ENCODE data around the gene SPRN. TPM values are rescaled to one million over a fixed set of nuclear protein-coding genes. Genes with fewer than 3 reads are reported as not detected.
"Not testable (repeated sequence)": the region's sequence is repeated elsewhere in the genome, so short reads cannot be mapped to it uniquely, and the experiment has no call there.

Gene SPRN
- polyA plus RNA-seq, 1 experiment: 1.1 TPM

DNA sequence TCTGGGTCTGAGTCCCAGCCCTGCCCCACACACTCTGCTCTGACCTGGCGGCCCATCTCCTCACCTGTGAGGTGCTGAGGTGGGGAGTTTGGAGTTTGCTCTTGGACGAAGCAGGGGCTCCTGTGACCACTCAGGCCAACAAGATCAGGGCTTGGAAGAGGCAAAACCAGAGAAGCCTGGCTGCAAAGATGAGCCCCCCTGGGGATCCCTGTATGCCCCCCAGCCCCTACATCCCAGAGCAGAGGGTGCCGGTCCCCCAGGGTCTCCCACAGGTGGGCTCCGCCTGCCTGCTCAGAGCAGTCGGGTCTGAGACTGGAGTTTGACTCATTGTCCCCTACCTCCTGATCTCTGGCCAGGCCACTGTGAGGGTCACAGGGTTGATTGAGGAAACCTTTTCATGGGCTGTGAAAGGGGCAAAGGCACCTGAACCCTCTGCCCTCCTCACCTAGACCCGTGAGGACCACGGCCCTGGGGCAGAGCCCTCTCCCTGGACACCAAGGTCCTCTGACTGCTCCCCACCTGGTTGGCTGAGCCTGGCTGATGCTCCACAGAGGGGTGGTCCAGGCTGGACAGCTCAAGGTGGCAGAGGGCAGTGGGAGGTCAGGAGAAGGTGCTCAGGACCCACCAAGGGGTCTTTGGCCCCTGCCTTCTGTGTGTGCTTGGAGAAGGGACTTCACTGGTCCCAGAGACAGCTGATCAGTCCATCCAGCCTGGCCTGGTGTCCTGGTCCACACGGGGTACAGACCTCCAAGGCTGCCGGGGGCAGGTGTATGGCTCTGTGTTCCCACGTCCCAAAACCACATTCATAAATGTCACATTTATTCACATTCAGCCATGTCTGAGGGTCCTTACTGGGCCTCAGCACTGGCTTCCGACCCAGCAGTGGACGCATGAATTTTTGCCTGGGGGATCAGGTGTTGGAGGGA, 20.2 kb upstream of the SPRN start:
- POLR2A ChIA-PET: no interaction called here
- H3K9me3 ChIP-seq (ENCODE audit: control insufficient read depth, insufficient read depth, low read length): peaks cover 25% of the 10 kb centered on the region
- CTCF ChIA-PET: interaction anchor here (1.2 kb wide), 1 partner anchor 115 kb away, joined by 3 read pairs; no protein-coding TSS in a partner anchor
- no peaks in the 10 kb centered on the region for H3K27me3 ChIP-seq (ENCODE audit: control insufficient read depth, insufficient read depth, low read length)
- no peak for DNase-seq (ENCODE audit: low read depth, low spot score)
- no peak overlapping the region for H3K27ac ChIP-seq (ENCODE audit: low read depth, low read length)
- TF ChIP-seq, protein P1, sequence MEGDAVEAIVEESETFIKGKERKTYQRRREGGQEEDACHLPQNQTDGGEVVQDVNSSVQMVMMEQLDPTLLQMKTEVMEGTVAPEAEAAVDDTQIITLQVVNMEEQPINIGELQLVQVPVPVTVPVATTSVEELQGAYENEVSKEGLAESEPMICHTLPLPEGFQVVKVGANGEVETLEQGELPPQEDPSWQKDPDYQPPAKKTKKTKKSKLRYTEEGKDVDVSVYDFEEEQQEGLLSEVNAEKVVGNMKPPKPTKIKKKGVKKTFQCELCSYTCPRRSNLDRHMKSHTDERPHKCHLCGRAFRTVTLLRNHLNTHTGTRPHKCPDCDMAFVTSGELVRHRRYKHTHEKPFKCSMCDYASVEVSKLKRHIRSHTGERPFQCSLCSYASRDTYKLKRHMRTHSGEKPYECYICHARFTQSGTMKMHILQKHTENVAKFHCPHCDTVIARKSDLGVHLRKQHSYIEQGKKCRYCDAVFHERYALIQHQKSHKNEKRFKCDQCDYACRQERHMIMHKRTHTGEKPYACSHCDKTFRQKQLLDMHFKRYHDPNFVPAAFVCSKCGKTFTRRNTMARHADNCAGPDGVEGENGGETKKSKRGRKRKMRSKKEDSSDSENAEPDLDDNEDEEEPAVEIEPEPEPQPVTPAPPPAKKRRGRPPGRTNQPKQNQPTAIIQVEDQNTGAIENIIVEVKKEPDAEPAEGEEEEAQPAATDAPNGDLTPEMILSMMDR (IDR thresholded peaks at IDR 0.05; ENCODE audit: low read depth, low read length): no peak
- no peak overlapping the region for H3K4me3 ChIP-seq (ENCODE audit: low read depth, low read length)

DNA sequence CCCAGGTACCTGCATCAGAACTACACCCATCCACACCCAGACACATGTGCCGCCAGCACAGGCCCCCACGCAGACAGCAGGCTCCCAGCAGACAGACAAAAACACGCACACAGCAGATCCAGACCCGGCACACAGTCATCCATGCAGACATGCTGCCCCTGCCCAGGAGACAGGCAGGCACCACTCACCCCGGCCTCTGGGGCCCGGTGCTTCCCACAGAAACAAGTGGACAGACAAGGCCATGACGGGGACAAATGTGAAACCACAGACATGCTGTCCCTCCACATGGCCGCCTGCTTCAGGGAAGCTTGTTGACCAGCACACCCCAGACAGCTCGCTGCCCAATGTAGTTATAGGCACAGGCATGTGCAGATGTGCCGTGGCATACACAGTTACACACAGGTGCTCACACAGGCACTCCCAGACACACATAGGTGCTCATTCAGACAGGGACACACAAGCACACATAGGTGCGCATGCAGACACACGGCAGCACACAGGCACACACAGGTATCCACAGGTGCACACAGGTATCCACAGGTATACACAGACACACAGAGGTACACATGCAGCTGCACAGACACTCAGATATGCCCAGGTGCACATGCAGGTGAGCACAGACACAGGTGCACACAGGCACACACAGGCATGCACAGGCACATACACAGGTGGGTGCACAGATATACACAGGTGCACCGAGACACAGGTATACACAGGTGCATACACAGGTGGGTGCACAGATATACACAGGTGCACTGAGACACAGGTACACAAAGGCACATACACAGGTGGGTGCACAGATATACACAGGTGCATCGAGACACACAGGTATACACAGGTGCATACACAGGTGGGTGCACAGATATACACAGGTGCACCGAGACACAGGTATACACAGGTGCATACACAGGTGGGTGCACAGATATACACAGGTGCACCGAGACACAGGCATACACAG, 18.8 kb upstream of the SPRN start:
- DNase-seq (ENCODE audit: low read depth, low spot score): no peak
- peaks cover 25% of the 10 kb centered on the region for H3K9me3 ChIP-seq (ENCODE audit: control insufficient read depth, insufficient read depth, low read length)
- ChIA-PET CTCF (interaction anchor here (0.6 kb wide), 1 partner anchor 77 kb away, joined by 3 read pairs; no protein-coding TSS in a partner anchor), POLR2A (no interaction called here)
- H3K4me3 ChIP-seq (ENCODE audit: low read depth, low read length): no peak overlapping the region
- no peak overlapping the region for H3K27ac ChIP-seq (ENCODE audit: low read depth, low read length)
- H3K27me3 ChIP-seq (ENCODE audit: control insufficient read depth, insufficient read depth, low read length): no peaks in the 10 kb centered on the region
- TF ChIP-seq, protein P1 (IDR thresholded peaks at IDR 0.05; ENCODE audit: low read depth, low read length): no peak

- ChIA-PET POLR2A (no interaction called here), CTCF (interaction anchor here (0.5 to 0.6 kb wide), 2 partner anchors 8 to 77 kb away, joined by 3 to 4 read pairs; no protein-coding TSS in a partner anchor)
- no peak for DNase-seq (ENCODE audit: low read depth, low spot score)
- Histone ChIP-seq H3K27me3 (ENCODE audit: control insufficient read depth, insufficient read depth, low read length) (no peaks in the 10 kb centered on the region), H3K27ac (ENCODE audit: low read depth, low read length) (no peak overlapping the region), H3K9me3 (ENCODE audit: control insufficient read depth, insufficient read depth, low read length) (peaks cover 25% of the 10 kb centered on the region), H3K4me3 (ENCODE audit: low read depth, low read length) (no peak overlapping the region)
- TF ChIP-seq, protein P1 (IDR thresholded peaks at IDR 0.05; ENCODE audit: low read depth, low read length): no peak
These were observed 18.0 kb upstream of the SPRN start for GRCh38 chr10:133442191-133442966.

DNA sequence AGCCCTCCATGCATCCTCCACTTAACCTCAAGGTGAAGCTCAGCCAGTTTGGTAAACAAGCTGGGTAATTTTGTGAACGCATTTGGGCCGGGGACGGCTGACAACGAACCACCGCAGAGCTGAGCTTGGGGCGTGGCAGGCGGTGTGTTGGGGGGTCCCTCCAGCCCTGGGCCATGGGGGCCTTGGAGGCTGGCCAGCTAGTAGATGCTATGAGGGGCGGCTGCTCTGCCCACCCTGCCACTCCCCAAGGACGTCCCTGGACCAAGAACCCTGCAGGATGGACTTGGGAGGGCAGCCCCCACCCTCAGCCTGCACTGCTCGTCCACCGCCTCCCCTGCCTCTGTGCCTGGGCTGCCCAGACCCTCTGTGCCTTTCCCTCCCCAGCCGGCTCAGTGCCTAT, 17.4 kb upstream of the SPRN start:
- ChIA-PET POLR2A (no interaction called here), CTCF (interaction anchor here (1.0 kb wide), 1 partner anchor 112 kb away, joined by 3 read pairs; no protein-coding TSS in a partner anchor)
- no peak for DNase-seq (ENCODE audit: low read depth, low spot score)
- Histone ChIP-seq H3K27me3 (ENCODE audit: control insufficient read depth, insufficient read depth, low read length) (no peaks in the 10 kb centered on the region), H3K4me3 (ENCODE audit: low read depth, low read length) (no peak overlapping the region), H3K27ac (ENCODE audit: low read depth, low read length) (no peak overlapping the region), H3K9me3 (ENCODE audit: control insufficient read depth, insufficient read depth, low read length) (peaks cover 22% of the 10 kb centered on the region)
- TF ChIP-seq, protein P1 (IDR thresholded peaks at IDR 0.05; ENCODE audit: low read depth, low read length): no peak

GRCh38 chr10:133441356-133441755, 16.9 kb upstream of the SPRN start:
- CTCF ChIA-PET: interaction anchor here (1.0 kb wide), 1 partner anchor 112 kb away, joined by 3 read pairs; no protein-coding TSS in a partner anchor
- H3K27me3 ChIP-seq (ENCODE audit: control insufficient read depth, insufficient read depth, low read length); POLR2A ChIA-PET; DNase-seq (ENCODE audit: low read depth, low spot score); H3K27ac ChIP-seq (ENCODE audit: low read depth, low read length); H3K4me3 ChIP-seq (ENCODE audit: low read depth, low read length): not testable (repeated sequence)
- peaks cover 19% of the 10 kb centered on the region for H3K9me3 ChIP-seq (ENCODE audit: control insufficient read depth, insufficient read depth, low read length)
